HFFc6 (cell line): ENCODE measurements around the gene PFKFB4. TPM values are rescaled to one million over a fixed set of nuclear protein-coding genes. Genes with fewer than 3 reads are reported as not detected.

Source experiments
- DNase-seq: peaks from one replicate; pipeline ENCODE4 v3.0.0-alpha.2; 2018
- H3K27ac Mint-ChIP-seq: 2 replicates; pipeline ENCODE4 v1.8.0; 2020; ENCODE audit warnings: mild to moderate bottlenecking, mixed read lengths
- H3K27me3 Mint-ChIP-seq: 2 replicates; pipeline ENCODE4 v1.8.0; 2021; ENCODE audit warnings: mild to moderate bottlenecking, moderate library complexity, mixed read lengths; ENCODE audit not compliant: insufficient read depth
- H3K36me3 Mint-ChIP-seq: 2 replicates; pipeline ENCODE4 v1.8.0; 2021; ENCODE audit warnings: low read depth, mixed read lengths
- H3K4me1 Mint-ChIP-seq: 2 replicates; pipeline ENCODE4 v1.8.0; 2020; ENCODE audit warnings: low read depth, mixed read lengths
- H3K4me3 Mint-ChIP-seq: 2 replicates; pipeline ENCODE4 v1.8.0; 2020; ENCODE audit warnings: mild to moderate bottlenecking, moderate library complexity, mixed read lengths
- H3K9me3 Mint-ChIP-seq: 2 replicates; pipeline ENCODE4 v1.8.0; 2020; ENCODE audit warnings: mild to moderate bottlenecking, mixed read lengths
- total RNA-seq, 6 experiments: library from RNA; stranded (reverse); fragmentation: NEBNext Ultra II Directional; extraction: Animal tissue kit (Norgen Biotek cat#: 25700); gene quantifications; 2 replicates in 1 of 6; 3 replicates in 5 of 6; pipeline ENCODE4 v1.2.3, GENCODE V29; 2021
- TF ChIP-seq, protein P1 (sequence below): fragments of 200-600 bp; sonication (generic); IDR thresholded peaks from 2 replicates; pipeline ENCODE4 v1.5.0; 2021; ENCODE audit warnings: antibody characterized with exemption, mild to moderate bottlenecking

PFKFB4 gene
- total RNA-seq, 6 experiments from 2014 or later = 7.5 to 10.5 (median 8.9) TPM

DNA sequence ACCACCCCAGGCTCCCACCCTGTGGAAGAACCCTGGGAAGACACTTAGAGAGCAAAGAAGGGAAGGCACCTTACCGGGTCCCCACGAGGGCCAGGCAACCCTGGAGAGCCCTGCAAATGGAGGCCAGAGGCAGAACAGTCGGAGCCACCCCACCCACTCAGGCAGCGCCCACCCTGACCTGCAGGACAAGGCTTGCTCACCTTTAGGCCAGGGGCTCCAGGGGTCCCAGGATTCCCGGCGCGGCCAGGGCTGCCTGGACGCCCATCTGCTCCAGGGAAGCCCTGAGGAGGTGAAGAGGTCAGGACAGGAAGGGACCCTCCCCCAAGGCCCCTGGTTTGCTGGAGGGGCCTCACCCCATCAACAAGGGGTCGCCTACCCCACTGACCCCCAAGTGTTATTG lies 28.2 kb upstream of the PFKFB4 start:
- H3K4me3 Mint-ChIP-seq = no peak overlapping the region
- H3K36me3 Mint-ChIP-seq = peaks cover 22% of the 10 kb centered on the region; the same call in 1 of the 2 replicates

GRCh38 chr3:48581621-48582481 lies 25.2 kb upstream of the PFKFB4 start:
- H3K27me3 Mint-ChIP-seq = no peaks in the 10 kb centered on the region; the same call in 1 of the 2 replicates
- no peaks in the 10 kb centered on the region for H3K4me1 Mint-ChIP-seq
- TF ChIP-seq, protein P1, sequence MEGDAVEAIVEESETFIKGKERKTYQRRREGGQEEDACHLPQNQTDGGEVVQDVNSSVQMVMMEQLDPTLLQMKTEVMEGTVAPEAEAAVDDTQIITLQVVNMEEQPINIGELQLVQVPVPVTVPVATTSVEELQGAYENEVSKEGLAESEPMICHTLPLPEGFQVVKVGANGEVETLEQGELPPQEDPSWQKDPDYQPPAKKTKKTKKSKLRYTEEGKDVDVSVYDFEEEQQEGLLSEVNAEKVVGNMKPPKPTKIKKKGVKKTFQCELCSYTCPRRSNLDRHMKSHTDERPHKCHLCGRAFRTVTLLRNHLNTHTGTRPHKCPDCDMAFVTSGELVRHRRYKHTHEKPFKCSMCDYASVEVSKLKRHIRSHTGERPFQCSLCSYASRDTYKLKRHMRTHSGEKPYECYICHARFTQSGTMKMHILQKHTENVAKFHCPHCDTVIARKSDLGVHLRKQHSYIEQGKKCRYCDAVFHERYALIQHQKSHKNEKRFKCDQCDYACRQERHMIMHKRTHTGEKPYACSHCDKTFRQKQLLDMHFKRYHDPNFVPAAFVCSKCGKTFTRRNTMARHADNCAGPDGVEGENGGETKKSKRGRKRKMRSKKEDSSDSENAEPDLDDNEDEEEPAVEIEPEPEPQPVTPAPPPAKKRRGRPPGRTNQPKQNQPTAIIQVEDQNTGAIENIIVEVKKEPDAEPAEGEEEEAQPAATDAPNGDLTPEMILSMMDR = no peak
- H3K36me3 Mint-ChIP-seq = peaks cover 19% of the 10 kb centered on the region
- no peak overlapping the region for H3K4me3 Mint-ChIP-seq
- peak overlapping the region; percentile 18; the same call in 1 of the 2 replicates for H3K27ac Mint-ChIP-seq
- no peak for DNase-seq
- H3K9me3 Mint-ChIP-seq = no peaks in the 10 kb centered on the region

More for the DNA sequence above, 28.2 kb upstream of the PFKFB4 start:
- Mint-ChIP-seq H3K4me1 (peaks cover 4% of the 10 kb centered on the region; the same call in 1 of the 2 replicates), H3K9me3 (no peaks in the 10 kb centered on the region), H3K27ac (no peak overlapping the region), H3K27me3 (no peaks in the 10 kb centered on the region; the same call in 1 of the 2 replicates)
- TF ChIP-seq, protein P1 = no peak
- DNase-seq = no peak

- H3K4me1 Mint-ChIP-seq = no peaks in the 10 kb centered on the region
- no peaks in the 10 kb centered on the region for H3K27me3 Mint-ChIP-seq
- TF ChIP-seq, protein P1 = no peak
- peaks cover 12% of the 10 kb centered on the region for H3K36me3 Mint-ChIP-seq
- DNase-seq = no peak
- no peak overlapping the region for H3K4me3 Mint-ChIP-seq
- no peaks in the 10 kb centered on the region for H3K9me3 Mint-ChIP-seq
- H3K27ac Mint-ChIP-seq = no peak overlapping the region
These were observed 20.0 kb upstream of the PFKFB4 start for GRCh38 chr3:48576647-48577046.

DNA sequence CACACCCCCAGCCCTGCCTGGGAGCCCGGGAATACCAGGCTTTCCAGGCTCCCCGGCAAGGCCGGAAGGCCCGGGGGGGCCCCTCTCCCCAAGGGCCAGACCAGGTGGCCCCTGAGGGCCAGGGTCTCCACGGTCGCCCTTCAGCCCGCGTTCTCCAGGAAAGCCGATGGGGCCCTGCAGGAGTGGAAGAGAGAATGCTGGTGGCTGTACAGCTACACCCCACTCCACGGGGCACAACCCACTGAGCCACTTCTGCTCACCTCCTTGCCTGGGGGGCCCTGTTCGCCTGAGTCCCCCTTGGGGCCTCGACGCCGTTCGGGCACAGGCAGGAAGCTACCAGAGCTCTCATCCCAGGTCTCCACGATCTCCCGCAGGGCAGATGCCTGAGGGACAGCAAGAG lies 18.8 kb upstream of the PFKFB4 start:
- H3K4me3 Mint-ChIP-seq = no peak overlapping the region
- TF ChIP-seq, protein P1 = no peak
- no peaks in the 10 kb centered on the region for H3K27me3 Mint-ChIP-seq
- no peak for DNase-seq
- peaks cover 9% of the 10 kb centered on the region for H3K36me3 Mint-ChIP-seq
- no peak overlapping the region for H3K27ac Mint-ChIP-seq
- no peaks in the 10 kb centered on the region for H3K9me3 Mint-ChIP-seq
- no peaks in the 10 kb centered on the region for H3K4me1 Mint-ChIP-seq

- no peaks in the 10 kb centered on the region for H3K27me3 Mint-ChIP-seq
- H3K9me3 Mint-ChIP-seq = no peaks in the 10 kb centered on the region
- DNase-seq = no peak
- H3K4me1 Mint-ChIP-seq = no peaks in the 10 kb centered on the region
- peaks cover 13% of the 10 kb centered on the region for H3K36me3 Mint-ChIP-seq
- H3K4me3 Mint-ChIP-seq = no peak overlapping the region
- peak overlapping the region; percentile 54 for H3K27ac Mint-ChIP-seq
- TF ChIP-seq, protein P1 = no peak
These were observed 17.5 kb upstream of the PFKFB4 start for GRCh38 chr3:48573973-48574585.
